Bronchial epithelial cell (primary cell): ENCODE measurements around the gene GYPA. TPM values are rescaled to one million over a fixed set of nuclear protein-coding genes. Genes with fewer than 3 reads are reported as not detected.
"Not testable (repeated sequence)": the region's sequence is repeated elsewhere in the genome, so short reads cannot be mapped to it uniquely, and the experiment has no call there.

Source experiments
- DNase-seq: peaks from one replicate; pipeline ENCODE4 v3.0.0-alpha.2; 2010; ENCODE audit warnings: low read depth
- FAIRE-seq: peaks from 2 replicates; lab custom pipeline; 2011; peaks lifted over from hg19 to GRCh38; lab: Jason Lieb, UNC
- H3K27me3 ChIP-seq: 2 replicates; pipeline ENCODE4 v1.5.1; 2011; ENCODE audit warnings: low read length; ENCODE audit not compliant: control insufficient read depth, insufficient read depth
- H3K36me3 ChIP-seq: 2 replicates; pipeline ENCODE4 v1.5.1; 2011; ENCODE audit warnings: low read length; ENCODE audit not compliant: control insufficient read depth, insufficient read depth
- H3K4me3 ChIP-seq: 2 replicates; pipeline ENCODE4 v1.5.1; 2011; ENCODE audit warnings: mild to moderate bottlenecking, low read depth, low read length, control low read depth
- CTCF ChIP-seq: IDR thresholded peaks from 2 replicates; pipeline ENCODE4 v1.5.1; 2011; ENCODE audit warnings: mild to moderate bottlenecking, moderate library complexity, low read length, control low read depth, inconsistent platforms; ENCODE audit not compliant: insufficient read depth, severe bottlenecking
- total RNA-seq: library from RNA; depleted of rRNA; stranded (reverse); fragments of >200 nt; gene quantifications from 2 replicates; pipeline ENCODE4 v1.2.1, GENCODE V29; 2014

Gene GYPA
- total RNA-seq, 1 donor from 2014 or later, result not detected

- Histone ChIP-seq H3K4me3 (no peak overlapping the region), H3K36me3 (no peaks in the 10 kb centered on the region), H3K27me3 (peaks cover 2% of the 10 kb centered on the region)
- TF ChIP-seq CTCF, result no peak
- DNase-seq, result peak; percentile 24
- FAIRE-seq, result no peak
Measured at GRCh38 chr4:144169211-144169610, 28.7 kb upstream of the GYPA start.

GRCh38 chr4:144154044-144154443 lies 13.5 kb upstream of the GYPA start:
- DNase-seq (no peak), FAIRE-seq (no peak)
- Histone ChIP-seq H3K36me3 (no peaks in the 10 kb centered on the region), H3K4me3 (no peak overlapping the region), H3K27me3 (no peaks in the 10 kb centered on the region)
- no peak for TF ChIP-seq CTCF

- not testable (repeated sequence) for H3K4me3 ChIP-seq, H3K27me3 ChIP-seq, FAIRE-seq, H3K36me3 ChIP-seq
- TF ChIP-seq CTCF, result peak; percentile 56
- DNase-seq, result peak; percentile 29
Measured at GRCh38 chr4:144142690-144143326, 2.3 kb upstream of the GYPA start.

GRCh38 chr4:144141493-144141892 lies 975 bp upstream of the GYPA start:
- DNase-seq (no peak), FAIRE-seq (no peak)
- TF ChIP-seq CTCF, result no peak
- Histone ChIP-seq H3K27me3 (no peaks in the 10 kb centered on the region), H3K36me3 (no peaks in the 10 kb centered on the region), H3K4me3 (no peak overlapping the region)

- H3K36me3 ChIP-seq, H3K27me3 ChIP-seq, H3K4me3 ChIP-seq, DNase-seq, FAIRE-seq: not testable (repeated sequence)
Measured at GRCh38 chr4:144139991-144140390, 527 bp downstream of the GYPA start.

- H3K36me3 ChIP-seq, DNase-seq, H3K27me3 ChIP-seq, H3K4me3 ChIP-seq, FAIRE-seq: not testable (repeated sequence)
Measured at GRCh38 chr4:144139547-144139946, 971 bp downstream of the GYPA start.

- not testable (repeated sequence) for H3K36me3 ChIP-seq, DNase-seq, H3K4me3 ChIP-seq, FAIRE-seq, H3K27me3 ChIP-seq
Measured at GRCh38 chr4:144138239-144138638, 2.3 kb downstream of the GYPA start.

GRCh38 chr4:144137137-144137931 lies 3.2 kb downstream of the GYPA start:
- FAIRE-seq, H3K27me3 ChIP-seq, H3K36me3 ChIP-seq, H3K4me3 ChIP-seq: not testable (repeated sequence)
- DNase-seq, result peak; percentile 7

- H3K27me3 ChIP-seq, H3K36me3 ChIP-seq, DNase-seq, H3K4me3 ChIP-seq, FAIRE-seq: not testable (repeated sequence)
Measured at GRCh38 chr4:144136189-144136588, 4.3 kb downstream of the GYPA start.

GRCh38 chr4:144130167-144130566 lies 10.4 kb downstream of the GYPA start:
- not testable (repeated sequence) for DNase-seq, H3K4me3 ChIP-seq, H3K36me3 ChIP-seq, H3K27me3 ChIP-seq, FAIRE-seq
